GM23248 (cell line): ENCODE measurements around the gene ZDHHC14.

Source experiments
- EZH2 ChIP-seq: fragments of 200-600 bp; sonication (generic); IDR thresholded peaks from 2 replicates; pipeline ENCODE4 v1.6.1; 2018; ENCODE audit warnings: antibody characterized with exemption, mild to moderate bottlenecking; ENCODE audit not compliant: insufficient read depth, poor library complexity, severe bottlenecking
- EZH2phosphoT487 ChIP-seq: fragments of 200-600 bp; sonication (generic); IDR thresholded peaks from 2 replicates; pipeline ENCODE4 v1.6.1; 2018; ENCODE audit warnings: antibody characterized with exemption, moderate library complexity, mild to moderate bottlenecking, low read depth; ENCODE audit not compliant: insufficient read depth

GRCh38 chr6:157491571-157492232, 110.7 kb downstream of the ZDHHC14 start:
- TF ChIP-seq EZH2phosphoT487 (no peak), EZH2 (no peak)
